Endothelial cell of umbilical vein (primary cell): ENCODE data around the gene BHLHA15. TPM values are rescaled to one million over a fixed set of nuclear protein-coding genes. Genes with fewer than 3 reads are reported as not detected.

Experiments used
- BruUV-seq: library from RNA; stranded (reverse); fragments of 400-500 nt; replicated peaks from 2 replicates; lab custom pipeline; 2021; lab: Mats Ljungman, UMichigan
- CTCF ChIA-PET: fragments of 300-600, 350-600 bp; sonication (Branson Sonifier 250); formaldehyde crosslinking; loops from one replicate; lab custom pipeline; 2021; ENCODE audit warnings: antibody characterized with exemption, inconsistent platforms; lab: Charles Lee
- POLR2A ChIA-PET: fragments of 300-600, 350-600 bp; sonication (Branson Sonifier 250); formaldehyde crosslinking; loops from one replicate; lab custom pipeline; 2021; ENCODE audit warnings: antibody characterized with exemption, inconsistent platforms; lab: Charles Lee
- DNase-seq: peaks from one replicate; pipeline ENCODE4 v3.0.0-alpha.2; 2011; ENCODE audit warnings: low read depth, low spot score
- FAIRE-seq: peaks from 2 replicates; lab custom pipeline; 2011; peaks lifted over from hg19 to GRCh38; lab: Jason Lieb, UNC
- H2AFZ ChIP-seq: 2 replicates; pipeline ENCODE4 v1.6.0; 2012; ENCODE audit warnings: low read depth, low read length, control low read depth, inconsistent platforms
- H3K27ac ChIP-seq: 2 replicates; pipeline ENCODE4 v1.5.1; 2011; ENCODE audit warnings: low read depth, mild to moderate bottlenecking, control low read depth, low read length, moderate library complexity; ENCODE audit not compliant: insufficient read depth
- H3K27me3 ChIP-seq, 2 experiments: 2 replicates each; pipeline versions ENCODE4 v1.6.0 to v1.6.1; 2011; ENCODE audit warnings: low read length in 2 of 2, mixed read lengths in 1 of 2; ENCODE audit not compliant: control insufficient read depth in 2 of 2, insufficient read depth in 2 of 2
- H3K36me3 ChIP-seq, 2 experiments: 2 replicates in 1 of 2; 3 replicates in 1 of 2; pipeline ENCODE4 v1.5.1; 2011; ENCODE audit warnings: low read length in 2 of 2, mild to moderate bottlenecking in 1 of 2, moderate library complexity in 1 of 2; ENCODE audit not compliant: control insufficient read depth in 2 of 2, insufficient read depth in 2 of 2; ENCODE audit errors: extremely low read depth in 1 of 2
- H3K4me1 ChIP-seq: 3 replicates; pipeline ENCODE4 v1.5.1; 2011; ENCODE audit warnings: mild to moderate bottlenecking, low read length; ENCODE audit not compliant: control insufficient read depth, insufficient read depth; ENCODE audit errors: extremely low read depth
- H3K4me2 ChIP-seq: 2 replicates; pipeline ENCODE4 v1.6.1; 2011; ENCODE audit warnings: low read length, control low read depth, mixed read lengths; ENCODE audit not compliant: insufficient read depth
- H3K4me3 ChIP-seq, 3 experiments: fragments of 200-600 bp in 1 of 3; sonication (generic), shearing (Covaris generic) in 1 of 3; replicated peaks in 1 of 3; 2 replicates each; pipeline ENCODE4 v1.5.1; 2011 to 2016; ENCODE audit warnings: control low read depth in 3 of 3, low read length in 3 of 3, mild to moderate bottlenecking in 2 of 3, inconsistent platforms in 1 of 3, low read depth in 1 of 3, moderate library complexity in 1 of 3; ENCODE audit not compliant: insufficient read depth in 1 of 3
- H3K79me2 ChIP-seq: 2 replicates; pipeline ENCODE4 v1.6.0; 2012; ENCODE audit warnings: low read length, inconsistent platforms; ENCODE audit not compliant: control insufficient read depth, insufficient read depth
- H3K9ac ChIP-seq: replicated peaks from 2 replicates; pipeline ENCODE3; 2011; ENCODE audit warnings: low read length, control low read depth; ENCODE audit not compliant: insufficient read depth; ENCODE audit errors: extremely low read depth
- H3K9me1 ChIP-seq: replicated peaks from 3 replicates; pipeline ENCODE4 v1.6.0; 2011; ENCODE audit warnings: mild to moderate bottlenecking, low read length; ENCODE audit not compliant: control insufficient read depth, insufficient read depth; ENCODE audit errors: extremely low read depth
- H3K9me3 ChIP-seq: replicated peaks from 2 replicates; pipeline ENCODE4 v1.5.1; 2012; ENCODE audit warnings: low read length, inconsistent platforms; ENCODE audit not compliant: control insufficient read depth, insufficient read depth
- H4K20me1 ChIP-seq: replicated peaks from 2 replicates; pipeline ENCODE3; 2011; ENCODE audit warnings: mild to moderate bottlenecking, low read length; ENCODE audit not compliant: control insufficient read depth, insufficient read depth; ENCODE audit errors: extremely low read depth
- EZH2 ChIP-seq: IDR thresholded peaks from 2 replicates; pipeline ENCODE4 v1.6.1; 2012; ENCODE audit warnings: borderline replicate concordance, low read depth, mild to moderate bottlenecking, moderate library complexity, low read length, inconsistent platforms; ENCODE audit not compliant: severe bottlenecking
- FOS ChIP-seq: IDR thresholded peaks from 2 replicates; pipeline ENCODE4 v1.6.1; 2011; ENCODE audit warnings: mild to moderate bottlenecking, low read length, moderate library complexity, borderline replicate concordance; ENCODE audit not compliant: insufficient read depth
- GATA2 ChIP-seq: IDR thresholded peaks from 2 replicates; pipeline ENCODE4 v1.7.0; 2011; ENCODE audit warnings: low read depth, mild to moderate bottlenecking, moderate library complexity, mixed read lengths, low read length; ENCODE audit not compliant: insufficient read length, insufficient read depth
- JUN ChIP-seq: IDR thresholded peaks from 2 replicates; pipeline ENCODE4 v1.6.1; 2011; ENCODE audit warnings: borderline replicate concordance, low read depth; ENCODE audit not compliant: insufficient read length, insufficient read depth
- MYC ChIP-seq: IDR thresholded peaks from one replicate; pipeline ENCODE4 v1.6.1; 2011; ENCODE audit warnings: mild to moderate bottlenecking, low read depth, low read length
- POLR2A ChIP-seq: IDR thresholded peaks from 2 replicates; pipeline ENCODE4 v1.6.1; 2012; ENCODE audit warnings: low read depth, mild to moderate bottlenecking, control low read depth, low read length
- POLR2AphosphoS5 ChIP-seq: IDR thresholded peaks from 2 replicates; pipeline ENCODE4 v1.6.1; 2012; ENCODE audit warnings: low read depth, mild to moderate bottlenecking, control low read depth, low read length, moderate library complexity; ENCODE audit not compliant: insufficient read depth
- dilution Hi-C: fragments of 300-500 bp; cut with MboI; formaldehyde crosslinking; loops from one replicate; pipeline ENCODE4 v1.15.0; 2019; ENCODE audit warnings: low sequenced_read_pairs; ENCODE audit not compliant: extremely low pct_ligation_motif_present
- intact Hi-C: fragments of 100-400 bp; cut with micrococcal nuclease; formaldehyde crosslinking; loops from one replicate; pipeline ENCODE4 v1.10.0; 2022
- polyA plus RNA-seq, 4 experiments: library from polyadenylated mRNA; depleted of rRNA in 3 of 4; stranded (reverse) in 3 of 4; unstranded in 1 of 4; fragments of >200 nt; gene quantifications; 2 replicates each; pipeline versions ENCODE4 v1.2.1 to v1.2.3, GENCODE V29; 2011 to 2012; ENCODE audit warnings: missing spikeins in 1 of 4
- total RNA-seq: library from RNA; stranded (reverse); gene quantifications from 2 replicates; pipeline ENCODE4 v1.2.3, GENCODE V29; 2021
- TF ChIP-seq, protein P1 (sequence below): IDR thresholded peaks from 2 replicates; pipeline ENCODE4 v1.6.1; 2011; ENCODE audit not compliant: insufficient read depth, insufficient read length
- TF ChIP-seq, protein P2 (sequence below), 2 donors: IDR thresholded peaks; 1 replicate in 1 of 2; 2 replicates in 1 of 2; pipeline ENCODE4 v1.5.1; 2011; ENCODE audit warnings: low read length in 2 of 2, mild to moderate bottlenecking in 2 of 2, moderate library complexity in 2 of 2, control low read depth in 1 of 2, inconsistent platforms in 1 of 2, low read depth in 1 of 2; ENCODE audit not compliant: insufficient read depth in 1 of 2; ENCODE audit errors: extremely low read depth in 1 of 2

The BHLHA15 gene
- total and polyA plus RNA-seq, 2 donors (not counting 3 experiments of a cell fraction or from before 2014, with no cell fraction given) = 0.81 to 1.2 TPM

DNA sequence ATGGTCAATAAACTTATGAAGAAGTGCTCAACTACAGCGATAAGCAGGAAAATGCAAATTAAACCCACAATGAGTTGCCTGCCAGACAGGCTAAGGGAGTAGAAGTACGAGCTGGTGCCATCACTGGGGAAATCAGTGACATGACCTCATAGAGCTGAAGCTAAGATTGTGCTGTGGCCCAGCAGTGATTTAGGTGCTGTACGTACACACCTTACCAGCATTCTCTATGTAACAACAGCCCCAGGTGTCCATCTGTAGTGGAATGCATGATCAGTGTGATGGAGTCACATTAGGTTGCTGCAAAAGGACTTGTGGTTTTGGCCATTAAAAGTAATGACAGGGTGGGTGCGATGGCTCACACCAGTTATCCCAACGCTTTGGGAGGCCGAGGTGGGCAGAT, 46.5 kb downstream of the BHLHA15 start:
- Histone ChIP-seq H3K27me3 (no peaks in the 10 kb centered on the region), H3K79me2 (peaks cover 12% of the 10 kb centered on the region), H3K4me3 (no peak overlapping the region), H4K20me1 (no peaks in the 10 kb centered on the region), H3K9me3 (no peaks in the 10 kb centered on the region), H3K27ac (no peak overlapping the region), H3K4me2 (no peak overlapping the region), H3K9me1 (no peaks in the 10 kb centered on the region), H3K9ac (no peak overlapping the region), H2AFZ (no peak overlapping the region), H3K36me3 (no peaks in the 10 kb centered on the region), H3K4me1 (peaks cover 2% of the 10 kb centered on the region)
- BruUV-seq = no TSS peak
- intact Hi-C loops (no loop called here), dilution Hi-C loops (no loop called here)
- FAIRE-seq = no peak
- TF ChIP-seq GATA2 (no peak), MYC (no peak), EZH2 (no peak), POLR2AphosphoS5 (no peak), JUN (no peak), POLR2A (no peak), FOS (no peak)
- TF ChIP-seq, protein P1, sequence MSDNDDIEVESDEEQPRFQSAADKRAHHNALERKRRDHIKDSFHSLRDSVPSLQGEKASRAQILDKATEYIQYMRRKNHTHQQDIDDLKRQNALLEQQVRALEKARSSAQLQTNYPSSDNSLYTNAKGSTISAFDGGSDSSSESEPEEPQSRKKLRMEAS = no peak
- TF ChIP-seq, protein P2, sequence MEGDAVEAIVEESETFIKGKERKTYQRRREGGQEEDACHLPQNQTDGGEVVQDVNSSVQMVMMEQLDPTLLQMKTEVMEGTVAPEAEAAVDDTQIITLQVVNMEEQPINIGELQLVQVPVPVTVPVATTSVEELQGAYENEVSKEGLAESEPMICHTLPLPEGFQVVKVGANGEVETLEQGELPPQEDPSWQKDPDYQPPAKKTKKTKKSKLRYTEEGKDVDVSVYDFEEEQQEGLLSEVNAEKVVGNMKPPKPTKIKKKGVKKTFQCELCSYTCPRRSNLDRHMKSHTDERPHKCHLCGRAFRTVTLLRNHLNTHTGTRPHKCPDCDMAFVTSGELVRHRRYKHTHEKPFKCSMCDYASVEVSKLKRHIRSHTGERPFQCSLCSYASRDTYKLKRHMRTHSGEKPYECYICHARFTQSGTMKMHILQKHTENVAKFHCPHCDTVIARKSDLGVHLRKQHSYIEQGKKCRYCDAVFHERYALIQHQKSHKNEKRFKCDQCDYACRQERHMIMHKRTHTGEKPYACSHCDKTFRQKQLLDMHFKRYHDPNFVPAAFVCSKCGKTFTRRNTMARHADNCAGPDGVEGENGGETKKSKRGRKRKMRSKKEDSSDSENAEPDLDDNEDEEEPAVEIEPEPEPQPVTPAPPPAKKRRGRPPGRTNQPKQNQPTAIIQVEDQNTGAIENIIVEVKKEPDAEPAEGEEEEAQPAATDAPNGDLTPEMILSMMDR (IDR thresholded peaks at IDR 0.05; ENCODE audit: extremely low read depth in 1 of 2, insufficient read depth in 1 of 2, low read depth in 1 of 2, low read length in 2 of 2) = no peak
- POLR2A ChIA-PET = no interaction called here
- CTCF ChIA-PET = interaction anchor here (1.0 kb wide), 1 partner anchor 9 kb away, joined by 3 read pairs; no protein-coding TSS in a partner anchor
- no peak for DNase-seq

Other genes with a start within 250 kb of the BHLHA15 start
- gene OCM2, start 221.2 kb upstream of the BHLHA15 start, total RNA-seq = not detected in 2 replicates
- not detected in 2 replicates for gene OCM2, start 221.2 kb upstream of the BHLHA15 start, polyA plus RNA-seq
- 13.8 and 16.6 TPM in 2 replicates for gene LMTK2, start 104.6 kb upstream of the BHLHA15 start, total RNA-seq
- gene LMTK2, start 104.6 kb upstream of the BHLHA15 start, polyA plus RNA-seq = 5.1 and 5.9 TPM in 2 replicates
- 84.9 and 97.5 TPM in 2 replicates for gene TECPR1, start 40.8 kb downstream of the BHLHA15 start, total RNA-seq
- 11.8 and 12.3 TPM in 2 replicates for gene TECPR1, start 40.8 kb downstream of the BHLHA15 start, polyA plus RNA-seq
- 284 and 317 TPM in 2 replicates for gene BRI3, start 70.2 kb downstream of the BHLHA15 start, total RNA-seq
- 214 and 223 TPM in 2 replicates for gene BRI3, start 70.2 kb downstream of the BHLHA15 start, polyA plus RNA-seq
- gene BAIAP2L1, start 189.7 kb downstream of the BHLHA15 start, total RNA-seq = 1.1 and 1.2 TPM in 2 replicates
- 0.32 and 0.35 TPM in 2 replicates for gene BAIAP2L1, start 189.7 kb downstream of the BHLHA15 start, polyA plus RNA-seq